Measurements from ENCODE around the gene SLC25A45.

GRCh38 chr11:65353900-65354264 is 28.6 kb downstream of the SLC25A45 start:
- no peak for TF ChIP-seq POLR2A (IDR thresholded peaks at IDR 0.05; ENCODE audit: extremely low read depth, insufficient read length)
- TF ChIP-seq CTCF (IDR thresholded peaks at IDR 0.05; ENCODE audit: low read depth, low read length): no peak
- TF ChIP-seq MAX (IDR thresholded peaks at IDR 0.05; ENCODE audit: low read depth, low read length): no peak

All from NB4 (cell line).